ENCODE data around the gene DLL1. TPM values are rescaled to one million over a fixed set of nuclear protein-coding genes. Genes with fewer than 3 reads are reported as not detected.

The DLL1 gene
- total and polyA plus RNA-seq, 2 donors from 2014 or later = 4.5 to 11.9 TPM

- DNase-seq (peak in 3 of 5 donors; percentile 50 to 58 (median 56)), FAIRE-seq (no peak)
- H3K9ac ChIP-seq (ENCODE audit: low read length in 3 of 3) = no peak overlapping the region
Measured at GRCh38 chr6:170292407-170293158, 1.7 kb upstream of the DLL1 start.

DNA sequence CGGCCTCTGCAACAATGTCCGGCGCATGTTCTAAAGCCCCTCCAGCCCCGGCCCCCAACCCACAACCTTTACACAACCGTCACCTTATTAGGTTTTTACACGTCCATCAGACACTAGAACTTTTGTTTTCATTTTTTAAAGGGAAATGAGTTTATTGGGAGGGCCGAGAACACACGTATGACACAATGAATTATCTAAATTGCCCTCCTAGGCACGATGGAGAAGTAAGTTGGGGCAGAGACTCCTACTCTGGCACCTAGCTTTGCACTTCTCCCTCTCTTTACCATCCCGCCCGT lies 1.2 kb upstream of the DLL1 start:
- DNase-seq = no peak
- Histone ChIP-seq H3K4me1 (ENCODE audit: control insufficient read depth in 2 of 3, insufficient read depth in 2 of 3, low read depth in 1 of 3, low read length in 3 of 3) (peaks cover 0 to 37% (median 0%) of the 10 kb centered on the region in 3 donors), H3K27me3 (ENCODE audit: control insufficient read depth, insufficient read depth, low read length) (peaks cover 27% of the 10 kb centered on the region), H3K9me3 (ENCODE audit: control insufficient read depth in 2 of 3, insufficient read depth in 1 of 3, low read length in 3 of 3) (no peaks in the 10 kb centered on the region), H3K36me3 (ENCODE audit: control insufficient read depth in 2 of 3, insufficient read depth in 3 of 3, low read length in 3 of 3) (no peaks in the 10 kb centered on the region), H3K9ac (ENCODE audit: low read length in 3 of 3) (no peak overlapping the region), H3K27ac (ENCODE audit: low read depth in 2 of 2, low read length in 2 of 2) (peak overlapping the region; percentile 28 to 52), H3K4me3 (ENCODE audit: low read length in 3 of 3) (peak overlapping the region in 2 of 3 donors; percentile 5 to 35)
- TF ChIP-seq, protein P1, sequence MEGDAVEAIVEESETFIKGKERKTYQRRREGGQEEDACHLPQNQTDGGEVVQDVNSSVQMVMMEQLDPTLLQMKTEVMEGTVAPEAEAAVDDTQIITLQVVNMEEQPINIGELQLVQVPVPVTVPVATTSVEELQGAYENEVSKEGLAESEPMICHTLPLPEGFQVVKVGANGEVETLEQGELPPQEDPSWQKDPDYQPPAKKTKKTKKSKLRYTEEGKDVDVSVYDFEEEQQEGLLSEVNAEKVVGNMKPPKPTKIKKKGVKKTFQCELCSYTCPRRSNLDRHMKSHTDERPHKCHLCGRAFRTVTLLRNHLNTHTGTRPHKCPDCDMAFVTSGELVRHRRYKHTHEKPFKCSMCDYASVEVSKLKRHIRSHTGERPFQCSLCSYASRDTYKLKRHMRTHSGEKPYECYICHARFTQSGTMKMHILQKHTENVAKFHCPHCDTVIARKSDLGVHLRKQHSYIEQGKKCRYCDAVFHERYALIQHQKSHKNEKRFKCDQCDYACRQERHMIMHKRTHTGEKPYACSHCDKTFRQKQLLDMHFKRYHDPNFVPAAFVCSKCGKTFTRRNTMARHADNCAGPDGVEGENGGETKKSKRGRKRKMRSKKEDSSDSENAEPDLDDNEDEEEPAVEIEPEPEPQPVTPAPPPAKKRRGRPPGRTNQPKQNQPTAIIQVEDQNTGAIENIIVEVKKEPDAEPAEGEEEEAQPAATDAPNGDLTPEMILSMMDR (IDR thresholded peaks at IDR 0.05; ENCODE audit: borderline replicate concordance, extremely low read depth, insufficient read depth) = no peak
- intact Hi-C loops (cut with DNase I) = no loop called here
- FAIRE-seq = no peak

More at GRCh38 chr6:170292407-170293158, 1.7 kb upstream of the DLL1 start:
- intact Hi-C loops (cut with DNase I) = no loop called here
- H3K9me3 ChIP-seq (ENCODE audit: control insufficient read depth in 2 of 3, insufficient read depth in 1 of 3, low read length in 3 of 3) = no peaks in the 10 kb centered on the region
- TF ChIP-seq, protein P1 (IDR thresholded peaks at IDR 0.05; ENCODE audit: borderline replicate concordance, extremely low read depth, insufficient read depth) = no peak
- no peak overlapping the region for H3K4me3 ChIP-seq (ENCODE audit: low read length in 3 of 3)
- H3K36me3 ChIP-seq (ENCODE audit: control insufficient read depth in 2 of 3, insufficient read depth in 3 of 3, low read length in 3 of 3) = no peaks in the 10 kb centered on the region
- H3K27ac ChIP-seq (ENCODE audit: low read depth in 2 of 2, low read length in 2 of 2) = no peak overlapping the region
- peaks cover 24% of the 10 kb centered on the region for H3K27me3 ChIP-seq (ENCODE audit: control insufficient read depth, insufficient read depth, low read length)
- peaks cover 0 to 32% (median 0%) of the 10 kb centered on the region in 3 donors for H3K4me1 ChIP-seq (ENCODE audit: control insufficient read depth in 2 of 3, insufficient read depth in 2 of 3, low read depth in 1 of 3, low read length in 3 of 3)

- TF ChIP-seq, protein P1 (IDR thresholded peaks at IDR 0.05; ENCODE audit: borderline replicate concordance, extremely low read depth, insufficient read depth) = no peak
- FAIRE-seq (no peak), DNase-seq (peak; percentile 71 to 94 (median 81))
- H3K4me1 ChIP-seq (ENCODE audit: control insufficient read depth in 2 of 3, insufficient read depth in 2 of 3, low read depth in 1 of 3, low read length in 3 of 3) = peaks cover 0 to 35% (median 0%) of the 10 kb centered on the region in 3 donors
- no peaks in the 10 kb centered on the region for H3K9me3 ChIP-seq (ENCODE audit: control insufficient read depth in 2 of 3, insufficient read depth in 1 of 3, low read length in 3 of 3)
- no peak overlapping the region for H3K9ac ChIP-seq (ENCODE audit: low read length in 3 of 3)
- H3K36me3 ChIP-seq (ENCODE audit: control insufficient read depth in 2 of 3, insufficient read depth in 3 of 3, low read length in 3 of 3) = no peaks in the 10 kb centered on the region
- peak overlapping the region; percentile 28 to 52 for H3K27ac ChIP-seq (ENCODE audit: low read depth in 2 of 2, low read length in 2 of 2)
- peak overlapping the region in 2 of 3 donors; percentile 34 to 35 for H3K4me3 ChIP-seq (ENCODE audit: low read length in 3 of 3)
- peaks cover 27% of the 10 kb centered on the region for H3K27me3 ChIP-seq (ENCODE audit: control insufficient read depth, insufficient read depth, low read length)
- intact Hi-C loops (cut with DNase I) = no loop called here
Measured at GRCh38 chr6:170291271-170292110, 613 bp upstream of the DLL1 start.
